HG03045 (cell line): ENCODE data around the gene TPCN2.
"Not testable (repeated sequence)": the region's sequence is repeated elsewhere in the genome, so short reads cannot be mapped to it uniquely, and the experiment has no call there.

Experiments
- ATAC-seq: cut with Tn5 transposase; IDR thresholded peaks from one replicate; pipeline ENCODE4 v1.9.1; 2021; ENCODE audit warnings: mild to moderate bottlenecking, moderate library complexity; ENCODE audit not compliant: unreplicated experiment

Gene TPCN2

GRCh38 chr11:69123593-69124545, 75.1 kb downstream of the TPCN2 start:
- ATAC-seq = no peak

- ATAC-seq = no peak
Measured at GRCh38 chr11:69125861-69126260, 77.1 kb downstream of the TPCN2 start.

GRCh38 chr11:69126286-69126685, 77.6 kb downstream of the TPCN2 start:
- no peak for ATAC-seq

- no peak for ATAC-seq
Measured at GRCh38 chr11:69127081-69127850, 78.5 kb downstream of the TPCN2 start.

GRCh38 chr11:69127884-69128283, 79.2 kb downstream of the TPCN2 start:
- ATAC-seq = no peak

- no peak for ATAC-seq
Measured at GRCh38 chr11:69129053-69129452, 80.3 kb downstream of the TPCN2 start.

GRCh38 chr11:69129647-69130046, 80.9 kb downstream of the TPCN2 start:
- no peak for ATAC-seq

- no peak for ATAC-seq
Measured at GRCh38 chr11:69130654-69131053, 81.9 kb downstream of the TPCN2 start.

- ATAC-seq = no peak
Measured at GRCh38 chr11:69131121-69131566, 82.4 kb downstream of the TPCN2 start.

- no peak for ATAC-seq
Measured at GRCh38 chr11:69131644-69132300, 83.0 kb downstream of the TPCN2 start.

- no peak for ATAC-seq
Measured at GRCh38 chr11:69132301-69132670, 83.6 kb downstream of the TPCN2 start.

- no peak for ATAC-seq
Measured at GRCh38 chr11:69133251-69133650, 84.5 kb downstream of the TPCN2 start.

- not testable (repeated sequence) for ATAC-seq
Measured at GRCh38 chr11:69134182-69134581, 85.5 kb downstream of the TPCN2 start.

- ATAC-seq = no peak
Measured at GRCh38 chr11:69134957-69135356, 86.2 kb downstream of the TPCN2 start.

- ATAC-seq = no peak
Measured at GRCh38 chr11:69135420-69136363, 87.0 kb downstream of the TPCN2 start.

- ATAC-seq = no peak
Measured at GRCh38 chr11:69136471-69136870, 87.7 kb downstream of the TPCN2 start.

- ATAC-seq = no peak
Measured at GRCh38 chr11:69137151-69137844, 88.6 kb downstream of the TPCN2 start.

GRCh38 chr11:69138265-69138664, 89.5 kb downstream of the TPCN2 start:
- ATAC-seq = no peak

- not testable (repeated sequence) for ATAC-seq
Measured at GRCh38 chr11:69140161-69140560, 91.4 kb downstream of the TPCN2 start.

GRCh38 chr11:69140635-69141034, 91.9 kb downstream of the TPCN2 start:
- no peak for ATAC-seq
